Stimulated activated naive CD8-positive, alpha-beta T cell treated with anti-CD3 and anti-CD28 coated beads, Interleukin-15, amount 100 ng/mL, for 72 hours (primary cell): ENCODE measurements around the gene CYTH4.

Experiments used
- ATAC-seq: fragments of 150-1000 bp; cut with Tn5 transposase; 2 replicates; pipeline ENCODE4 v1.10.0; 2021; ENCODE audit warnings: mild to moderate bottlenecking, moderate library complexity
- DNase-seq, 2 donors: peaks; one replicate each; pipeline ENCODE4 v3.0.0; 2021 to 2022
- H3K27ac Mint-ChIP-seq, 2 donors: one replicate each; pipeline ENCODE4 v1.8.0; 2022; ENCODE audit warnings: mild to moderate bottlenecking in 2 of 2, mixed read lengths in 2 of 2, moderate library complexity in 2 of 2
- H3K27me3 Mint-ChIP-seq: one replicate; pipeline ENCODE4 v1.8.0; 2022; ENCODE audit warnings: mixed read lengths
- H3K4me1 Mint-ChIP-seq: one replicate; pipeline ENCODE4 v1.8.0; 2022; ENCODE audit warnings: mild to moderate bottlenecking, mixed read lengths
- H3K4me3 Mint-ChIP-seq, 2 donors: one replicate each; pipeline ENCODE4 v1.8.0; 2022; ENCODE audit warnings: mild to moderate bottlenecking in 2 of 2, mixed read lengths in 2 of 2, moderate library complexity in 1 of 2
- H3K9me3 Mint-ChIP-seq, 2 donors: one replicate each; pipeline ENCODE4 v1.8.0; 2022; ENCODE audit warnings: mixed read lengths in 2 of 2

Gene CYTH4

DNA sequence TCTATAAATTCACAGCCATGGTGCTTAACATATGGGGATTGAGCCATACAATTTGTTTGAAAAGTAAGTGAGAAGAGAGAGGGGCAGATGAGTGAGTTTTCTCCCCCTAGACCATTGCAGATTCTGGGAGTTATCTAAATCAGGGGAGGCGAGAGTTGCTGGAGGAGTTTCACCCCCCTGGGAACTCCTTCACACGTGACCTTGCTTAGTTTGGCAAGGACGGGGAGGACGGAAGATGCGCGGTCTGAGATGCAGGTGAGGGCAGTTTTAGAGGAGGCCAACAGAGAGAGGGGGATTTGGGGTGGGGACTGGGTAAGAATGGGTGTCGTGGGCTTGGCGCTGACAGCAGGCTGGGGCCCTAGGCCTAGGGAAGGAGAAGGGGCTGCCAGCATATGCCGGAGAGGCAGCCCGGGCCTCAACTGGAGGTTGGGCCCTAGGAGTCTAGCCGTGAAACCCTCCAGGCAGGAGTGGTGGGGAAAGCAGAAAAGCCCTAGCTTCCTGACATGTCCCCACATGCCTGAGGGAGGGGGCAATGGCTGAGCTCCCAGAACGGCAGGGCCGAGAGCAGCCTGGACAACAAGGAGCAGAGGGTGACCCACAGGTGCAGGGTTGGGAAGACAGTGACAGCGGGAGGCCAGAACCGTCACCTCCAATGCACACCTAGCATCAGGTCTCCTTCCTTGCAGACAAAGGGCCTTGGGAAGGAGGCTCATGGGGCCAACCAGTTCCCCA, 81.1 kb downstream of the CYTH4 start:
- H3K4me3 Mint-ChIP-seq: no peak overlapping the region

More for the DNA sequence above, 81.1 kb downstream of the CYTH4 start:
- H3K9me3 Mint-ChIP-seq: no peaks in the 10 kb centered on the region
- no peaks in the 10 kb centered on the region for H3K27me3 Mint-ChIP-seq
- no peak for DNase-seq
- no peak for ATAC-seq
- H3K4me1 Mint-ChIP-seq: peaks cover 6% of the 10 kb centered on the region
- peak overlapping the region; percentile 52 to 89 for H3K27ac Mint-ChIP-seq
